Measurements from ENCODE around the gene UGT1A7. TPM values are rescaled to one million over a fixed set of nuclear protein-coding genes. Genes with fewer than 3 reads are reported as not detected.

The UGT1A7 gene
- total RNA-seq, 4 donors from 2014 or later, result 0.21 to 6.9 (median 1.6) TPM

- peak in 1 of 2 donors; percentile 74 for DNase-seq (ENCODE audit: low spot score in 2 of 2)
- H3K4me3 ChIP-seq (ENCODE audit: low read depth, poor library complexity, severe bottlenecking), result no peak overlapping the region
- TF ChIP-seq CTCF (IDR thresholded peaks at IDR 0.05) (no peak), POLR2A (IDR thresholded peaks at IDR 0.05) (no peak)
- 80 to 85% methylated on average over 17 of the region's 17 CpGs for WGBS, 2 donors
- intact Hi-C loops (cut with DNase I; ENCODE audit: low total_unique reads), result no loop called here
Measured at GRCh38 chr2:233794128-233794658, 112.5 kb downstream of the UGT1A7 start.

- no peak for TF ChIP-seq CTCF (IDR thresholded peaks at IDR 0.05)
- 93 to 94% methylated on average over 8 of the region's 13 CpGs for WGBS, 2 donors
- no peak overlapping the region for H3K4me3 ChIP-seq (ENCODE audit: low read depth, poor library complexity, severe bottlenecking)
- intact Hi-C loops (cut with DNase I; ENCODE audit: low total_unique reads), result no loop called here
- DNase-seq (ENCODE audit: low spot score in 2 of 2), result peak in 1 of 2 donors; percentile 72
Measured at GRCh38 chr2:233795735-233796171, 114.1 kb downstream of the UGT1A7 start.

DNA sequence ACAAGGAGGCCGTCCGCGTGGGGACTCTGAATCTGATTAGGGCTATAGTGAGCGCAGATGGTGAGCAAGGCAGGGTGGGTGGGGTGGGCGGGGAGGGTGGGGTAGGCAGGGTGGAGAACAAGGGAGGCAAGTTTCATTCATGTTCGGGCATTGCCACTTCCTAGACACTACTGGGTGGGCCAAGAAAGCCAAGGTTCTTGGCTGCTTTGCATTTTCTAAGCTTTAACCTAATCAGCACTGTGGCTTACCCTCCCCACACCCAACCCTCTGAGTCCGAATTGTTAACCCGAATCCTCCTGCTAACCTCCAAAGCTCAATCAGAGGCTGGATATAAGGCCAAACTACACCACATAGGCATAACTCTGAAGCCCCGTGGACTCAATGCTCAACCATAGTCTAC lies 114.6 kb downstream of the UGT1A7 start:
- no peak overlapping the region for H3K4me3 ChIP-seq (ENCODE audit: low read depth, poor library complexity, severe bottlenecking)
- intact Hi-C loops (cut with DNase I; ENCODE audit: low total_unique reads), result no loop called here
- DNase-seq (ENCODE audit: low spot score in 2 of 2), result no peak
- TF ChIP-seq CTCF (IDR thresholded peaks at IDR 0.05) (no peak), POLR2A (IDR thresholded peaks at IDR 0.05) (no peak)
- 43 to 58% methylated on average over 9 of the region's 9 CpGs for WGBS, 2 donors

DNA sequence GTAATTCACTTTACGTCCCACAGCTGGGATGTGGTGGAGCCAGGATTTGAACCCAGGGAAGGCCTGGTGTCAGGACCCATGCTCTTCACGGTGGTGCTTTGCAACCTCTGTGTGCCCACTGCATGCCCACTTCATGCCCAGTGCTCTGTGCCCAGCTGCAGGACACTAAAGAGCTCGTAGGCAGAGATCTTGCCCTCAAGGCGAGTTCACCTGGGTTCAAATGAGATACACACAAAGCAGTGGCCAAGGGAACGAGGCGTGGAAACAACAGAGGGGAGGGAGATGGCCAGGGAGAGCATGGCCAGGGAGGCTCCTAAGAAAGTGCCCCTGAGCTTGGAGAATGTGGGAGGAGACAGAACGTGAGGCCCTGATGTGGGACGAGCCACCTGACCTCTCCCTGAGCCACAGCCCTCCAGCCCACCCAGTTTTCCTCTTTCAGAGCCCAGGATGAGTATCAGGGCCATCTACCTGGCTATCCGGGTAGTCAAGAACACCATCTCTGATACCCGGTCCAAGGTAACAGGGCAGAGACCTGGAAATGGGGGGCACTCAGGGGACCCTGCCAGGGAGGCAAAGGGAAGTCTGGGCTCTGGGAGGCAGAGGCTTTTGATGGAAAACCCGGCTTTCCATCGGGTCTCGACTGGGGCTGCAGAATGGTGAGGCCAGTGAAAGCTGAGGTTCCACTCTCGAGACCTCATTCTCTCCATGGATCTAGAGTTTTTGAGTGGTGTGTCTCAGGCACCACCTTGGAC lies 116.8 kb downstream of the UGT1A7 start:
- H3K4me3 ChIP-seq (ENCODE audit: low read depth, poor library complexity, severe bottlenecking), result no peak overlapping the region
- intact Hi-C loops (cut with DNase I; ENCODE audit: low total_unique reads), result no loop called here
- peak in 1 of 2 donors; percentile 79 for DNase-seq (ENCODE audit: low spot score in 2 of 2)
- TF ChIP-seq CTCF (IDR thresholded peaks at IDR 0.05) (no peak), POLR2A (IDR thresholded peaks at IDR 0.05) (no peak)
- WGBS, 2 donors, result 82% methylated on average over 14 of the region's 14 CpGs

DNA sequence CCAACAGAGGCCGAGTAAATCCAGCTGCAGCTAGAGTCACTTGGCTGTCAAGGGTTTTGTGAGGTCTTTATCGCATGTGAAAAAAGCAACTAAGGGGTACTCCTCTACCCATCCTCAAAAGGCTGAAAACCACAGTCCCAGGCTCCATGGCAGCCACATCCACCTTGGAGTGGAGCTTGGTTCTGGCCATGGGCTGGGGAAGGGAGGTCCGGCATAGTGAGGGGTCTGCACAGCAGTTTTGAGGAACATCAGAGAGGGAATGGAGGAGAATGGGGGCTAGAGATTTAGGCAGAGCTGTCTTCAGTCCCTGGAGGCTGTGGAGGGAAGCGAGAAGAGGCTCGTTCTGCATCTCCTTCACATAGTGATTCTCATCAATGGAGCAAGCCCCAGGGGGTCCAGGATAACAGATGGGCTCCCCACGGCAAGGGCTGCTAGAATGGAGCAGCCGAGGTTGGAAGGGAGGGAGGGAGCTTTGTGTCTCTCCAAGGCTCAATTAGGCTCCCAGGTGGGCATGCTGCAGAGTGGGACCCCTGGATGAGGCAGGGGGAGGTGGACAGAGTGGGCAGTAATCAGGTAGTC lies 117.5 kb downstream of the UGT1A7 start:
- DNase-seq (ENCODE audit: low spot score in 2 of 2), result peak in 1 of 2 donors; percentile 72
- WGBS, 2 donors, result 64 to 65% methylated on average over 7 of the region's 7 CpGs

More for the DNA sequence above, 117.5 kb downstream of the UGT1A7 start:
- intact Hi-C loops (cut with DNase I; ENCODE audit: low total_unique reads), result no loop called here
- no peak overlapping the region for H3K4me3 ChIP-seq (ENCODE audit: low read depth, poor library complexity, severe bottlenecking)
- TF ChIP-seq POLR2A (IDR thresholded peaks at IDR 0.05), result no peak
- no peak for TF ChIP-seq CTCF (IDR thresholded peaks at IDR 0.05)
